Stimulated activated naive CD8-positive, alpha-beta T cell treated with anti-CD3 and anti-CD28 coated beads, Interleukin-15, amount 100 ng/mL, for 72 hours (primary cell): ENCODE results near the gene AGRN.
A peak's percentile ranks its signal among the peaks of the same experiment; 100 is the strongest.
"Not testable (repeated sequence)": the region's sequence is repeated elsewhere in the genome, so short reads cannot be mapped to it uniquely, and the experiment has no call there.

Experiments
- ATAC-seq: fragments of 150-1000 bp; cut with Tn5 transposase; 2 replicates; pipeline ENCODE4 v1.10.0; 2021; ENCODE audit warnings: mild to moderate bottlenecking, moderate library complexity
- DNase-seq, 2 donors: peaks; one replicate each; pipeline ENCODE4 v3.0.0; 2021 to 2022
- H3K27ac Mint-ChIP-seq, 2 donors: one replicate each; pipeline ENCODE4 v1.8.0; 2022; ENCODE audit warnings: mild to moderate bottlenecking in 2 of 2, mixed read lengths in 2 of 2, moderate library complexity in 2 of 2
- H3K27me3 Mint-ChIP-seq: one replicate; pipeline ENCODE4 v1.8.0; 2022; ENCODE audit warnings: mixed read lengths
- H3K4me1 Mint-ChIP-seq: one replicate; pipeline ENCODE4 v1.8.0; 2022; ENCODE audit warnings: mild to moderate bottlenecking, mixed read lengths
- H3K4me3 Mint-ChIP-seq, 2 donors: one replicate each; pipeline ENCODE4 v1.8.0; 2022; ENCODE audit warnings: mild to moderate bottlenecking in 2 of 2, mixed read lengths in 2 of 2, moderate library complexity in 1 of 2
- H3K9me3 Mint-ChIP-seq, 2 donors: one replicate each; pipeline ENCODE4 v1.8.0; 2022; ENCODE audit warnings: mixed read lengths in 2 of 2

The AGRN gene

DNA sequence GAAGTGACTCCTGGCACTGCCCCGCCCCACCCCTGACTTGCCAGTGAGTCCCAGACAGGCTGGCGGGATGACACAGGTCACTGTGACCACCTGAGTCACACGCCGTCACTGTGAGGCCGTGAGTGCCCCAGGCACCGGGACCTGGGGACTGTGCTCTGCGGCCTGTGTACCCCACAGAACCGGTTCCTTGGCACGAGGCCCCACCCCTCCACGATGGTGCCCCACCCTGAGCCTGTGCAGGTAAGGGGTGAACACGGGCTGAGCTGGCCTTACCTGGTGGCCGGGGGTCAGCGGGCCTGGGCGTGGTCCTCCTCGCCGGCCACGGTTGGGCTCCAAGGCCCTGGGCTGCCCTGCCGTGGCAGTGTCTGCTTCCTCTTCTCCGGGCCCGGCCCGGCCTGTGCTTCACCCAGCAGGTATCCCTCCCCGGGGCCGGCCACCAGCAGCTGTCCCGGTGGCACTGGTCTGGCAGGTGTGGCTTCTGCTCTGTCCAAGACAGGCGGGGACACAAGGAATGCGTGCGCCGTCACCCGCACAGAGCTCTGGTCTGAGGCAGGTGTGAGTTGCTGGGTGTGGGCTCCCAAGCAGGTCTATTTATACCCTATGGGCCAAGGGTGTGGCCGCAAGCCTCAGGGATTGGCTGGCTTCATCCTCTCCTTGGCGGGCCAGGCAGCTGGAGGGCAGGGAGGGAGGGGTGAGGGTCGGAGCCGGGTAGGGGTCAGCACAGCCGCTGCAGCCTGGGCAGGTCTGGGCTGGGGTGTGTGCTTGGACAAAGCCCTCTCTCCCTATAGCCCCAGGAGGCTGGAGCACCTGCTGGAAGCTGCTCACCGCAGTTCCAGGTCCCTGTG, 54.0 kb downstream of the AGRN start, which contains the start of gene RNF223:
RNF223 (minus strand) TSS at position 564 of the 845 bp plus-strand sequence. CDS start 1,740 bp downstream, outside the sequence.
- H3K27ac Mint-ChIP-seq, result peak within 1 kb of the TSS in 1 of 2 donors; percentile 64
- H3K9me3 Mint-ChIP-seq, result no peaks in the 10 kb centered on the region
- DNase-seq, result no peak
- peaks cover 33% of the 10 kb centered on the region for H3K27me3 Mint-ChIP-seq
- peak within 1 kb of the TSS in 1 of 2 donors; percentile 7 for H3K4me3 Mint-ChIP-seq
- no peak for ATAC-seq
- H3K4me1 Mint-ChIP-seq, result peaks cover 10% of the 10 kb centered on the region

GRCh38 chr1:1074631-1075147, 54.8 kb downstream of the AGRN start:
- no peak for DNase-seq
- Mint-ChIP-seq H3K4me3 (peak overlapping the region in 1 of 2 donors; percentile 7), H3K27me3 (peaks cover 32% of the 10 kb centered on the region), H3K9me3 (no peaks in the 10 kb centered on the region), H3K4me1 (peaks cover 16% of the 10 kb centered on the region), H3K27ac (peak overlapping the region in 1 of 2 donors; percentile 64)
- no peak for ATAC-seq

DNA sequence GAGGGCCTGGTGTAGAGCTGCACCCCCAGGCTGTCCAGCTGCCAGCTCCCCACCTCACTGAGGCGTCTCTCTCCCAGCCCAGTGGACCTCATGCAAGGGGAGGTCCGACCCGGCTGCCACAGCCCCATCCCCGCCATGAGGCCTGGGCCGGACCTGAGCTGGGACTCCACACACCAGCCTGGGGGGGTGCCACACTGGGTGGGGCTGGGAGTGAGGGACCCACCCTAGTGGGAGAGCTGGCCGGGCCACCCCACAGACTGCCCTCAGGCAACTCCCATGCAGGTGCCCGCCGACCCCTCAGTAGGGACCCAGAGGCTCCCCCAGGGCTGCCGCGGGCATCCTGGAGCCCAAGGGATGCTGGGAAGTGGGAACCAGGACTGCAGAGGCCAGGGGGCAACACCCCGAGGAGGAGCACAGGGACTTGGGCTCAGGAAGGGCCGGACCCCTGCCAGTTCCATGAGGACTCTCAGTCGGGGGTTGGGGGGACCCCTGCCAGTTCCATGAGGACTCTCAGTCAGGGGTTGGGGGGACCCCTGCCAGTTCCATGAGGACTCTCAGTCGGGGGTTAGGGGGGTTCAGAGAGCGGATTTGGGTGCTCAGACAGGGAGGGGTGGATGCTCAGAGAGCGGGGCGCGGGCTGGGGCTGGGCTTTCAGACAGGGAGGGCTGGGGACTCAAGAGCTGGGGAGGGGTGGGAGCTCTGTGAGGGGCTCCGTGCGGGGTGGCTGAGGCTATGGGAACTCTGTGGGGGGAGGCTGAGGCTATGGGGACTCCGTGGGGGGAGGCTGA, 55.4 kb downstream of the AGRN start:
- DNase-seq (no peak), ATAC-seq (no peak)
- Mint-ChIP-seq H3K4me1 (peaks cover 16% of the 10 kb centered on the region), H3K9me3 (no peaks in the 10 kb centered on the region), H3K4me3 (no peak overlapping the region), H3K27me3 (peaks cover 26% of the 10 kb centered on the region), H3K27ac (no peak overlapping the region)

DNA sequence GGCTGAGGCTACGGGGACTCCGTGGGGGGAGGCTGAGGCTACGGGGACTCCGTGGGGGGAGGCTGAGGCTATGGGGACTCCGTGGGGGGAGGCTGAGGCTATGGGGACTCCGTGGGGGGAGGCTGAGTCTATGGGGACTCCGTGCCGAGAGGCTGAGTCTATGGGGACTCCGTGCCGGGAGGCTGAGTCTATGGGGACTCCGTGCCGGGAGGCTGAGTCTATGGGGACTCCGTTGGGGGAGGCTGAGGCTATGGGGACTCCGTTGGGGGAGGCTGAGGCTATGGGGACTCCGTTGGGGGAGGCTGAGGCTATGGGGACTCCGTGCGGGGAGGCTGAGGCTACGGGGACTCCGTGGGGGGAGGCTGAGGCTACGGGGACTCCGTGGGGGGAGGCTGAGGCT, 57.5 kb downstream of the AGRN start:
- not testable (repeated sequence) for H3K4me3 Mint-ChIP-seq
- peaks cover 13% of the 10 kb centered on the region for H3K4me1 Mint-ChIP-seq

DNA sequence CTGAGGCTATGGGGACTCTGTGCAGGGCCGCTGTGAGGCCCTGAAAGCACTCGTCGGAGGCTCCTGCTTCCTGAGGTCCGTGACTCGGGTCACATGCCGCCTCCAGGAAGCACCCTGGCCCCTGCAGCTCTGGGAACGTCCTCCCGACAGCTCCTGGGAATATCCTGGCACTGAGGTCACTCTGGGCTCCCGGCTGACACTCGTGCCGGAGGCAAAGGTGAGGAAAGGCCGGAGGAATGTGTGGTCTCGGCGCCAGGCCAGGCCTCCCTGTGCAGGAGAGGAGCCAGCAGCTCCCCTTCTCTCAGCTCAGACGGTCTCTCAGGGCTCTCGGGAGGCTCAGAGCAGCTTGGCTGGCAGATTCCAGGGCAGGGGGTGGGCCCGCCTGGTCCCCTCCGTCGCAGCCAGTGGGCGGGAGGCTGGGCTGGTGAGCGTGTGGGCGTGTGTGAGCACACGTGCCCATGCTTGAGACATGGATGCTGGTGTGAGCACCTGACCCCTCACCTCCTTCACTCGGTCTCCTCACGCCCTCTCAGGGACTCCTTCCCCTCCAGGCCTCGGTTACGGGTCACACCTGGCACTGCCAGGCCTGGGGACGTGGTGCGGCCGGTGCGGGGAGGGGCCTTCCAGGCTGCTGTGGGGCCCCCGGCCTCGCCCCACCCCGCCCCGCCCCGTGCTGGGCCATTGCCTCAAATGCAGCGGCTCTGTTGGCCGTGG, 59.6 kb downstream of the AGRN start:
- DNase-seq (peak; percentile 57), ATAC-seq (peak; percentile 70)
- Mint-ChIP-seq H3K27me3 (peaks cover 11% of the 10 kb centered on the region), H3K4me1 (peaks cover 13% of the 10 kb centered on the region), H3K27ac (peak overlapping the region in 1 of 2 donors; percentile 63), H3K4me3 (peak overlapping the region; percentile 51 to 76), H3K9me3 (no peaks in the 10 kb centered on the region)

More for the DNA sequence above, 57.5 kb downstream of the AGRN start:
- not testable (repeated sequence) for H3K27ac Mint-ChIP-seq, DNase-seq, ATAC-seq, H3K9me3 Mint-ChIP-seq
- peaks cover 24% of the 10 kb centered on the region for H3K27me3 Mint-ChIP-seq

DNA sequence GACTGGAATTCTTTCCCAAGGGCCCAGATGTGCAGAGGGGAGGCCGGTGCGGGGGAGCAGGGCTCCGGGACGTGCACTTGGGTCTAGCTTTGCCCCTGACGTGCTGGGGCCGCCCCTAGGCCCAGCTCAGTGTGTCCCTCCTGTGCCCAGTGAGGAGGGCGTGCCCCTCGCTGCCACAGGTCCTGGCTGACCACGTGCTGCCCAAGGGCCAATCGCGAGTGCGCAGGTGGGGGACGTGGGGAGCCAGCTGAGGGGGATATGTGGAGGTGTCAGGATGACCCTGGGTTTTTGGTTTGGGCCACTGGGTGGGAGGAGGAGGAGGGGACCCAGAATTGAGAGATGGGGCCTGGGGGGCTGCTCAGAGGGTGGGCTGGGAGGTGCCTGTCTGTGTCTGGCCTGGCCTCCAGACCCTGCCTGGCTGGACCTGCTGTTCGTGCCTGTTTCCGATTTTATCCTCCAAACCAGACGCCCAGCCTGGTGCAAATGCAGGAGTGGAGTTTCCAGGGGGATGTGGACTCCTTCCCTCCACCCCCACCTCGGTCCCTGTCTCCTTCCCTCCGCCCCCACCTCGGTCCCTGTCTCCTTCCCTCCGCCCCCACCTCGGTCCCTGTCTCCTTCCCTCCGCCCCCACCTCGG, 60.3 kb downstream of the AGRN start:
- peak overlapping the region in 1 of 2 donors; percentile 71 for H3K27ac Mint-ChIP-seq
- no peak overlapping the region for H3K4me3 Mint-ChIP-seq
- peaks cover 13% of the 10 kb centered on the region for H3K4me1 Mint-ChIP-seq
- peaks cover 4% of the 10 kb centered on the region for H3K27me3 Mint-ChIP-seq
- peak in 1 of 2 donors; percentile 26 for DNase-seq
- H3K9me3 Mint-ChIP-seq, result no peaks in the 10 kb centered on the region
- peak; percentile 69 for ATAC-seq

DNA sequence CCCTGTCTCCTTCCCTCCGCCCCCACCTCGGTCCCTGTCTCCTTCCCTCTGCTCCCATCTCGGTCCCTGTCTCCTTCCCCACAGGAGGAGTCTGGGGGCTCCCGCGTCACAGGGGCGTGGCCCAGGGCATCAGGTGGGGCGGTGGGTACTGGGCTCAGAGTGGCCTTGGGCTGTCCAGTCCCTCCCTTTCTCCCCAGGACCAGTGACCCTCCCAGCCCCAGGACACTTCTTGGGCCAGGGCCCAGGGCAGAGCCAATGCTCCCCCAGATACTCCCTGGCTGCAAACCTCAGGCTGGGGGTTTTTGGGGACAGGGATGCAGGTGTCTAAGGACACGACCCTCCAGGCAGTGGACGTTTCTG, 61.0 kb downstream of the AGRN start:
- no peak for ATAC-seq

DNA sequence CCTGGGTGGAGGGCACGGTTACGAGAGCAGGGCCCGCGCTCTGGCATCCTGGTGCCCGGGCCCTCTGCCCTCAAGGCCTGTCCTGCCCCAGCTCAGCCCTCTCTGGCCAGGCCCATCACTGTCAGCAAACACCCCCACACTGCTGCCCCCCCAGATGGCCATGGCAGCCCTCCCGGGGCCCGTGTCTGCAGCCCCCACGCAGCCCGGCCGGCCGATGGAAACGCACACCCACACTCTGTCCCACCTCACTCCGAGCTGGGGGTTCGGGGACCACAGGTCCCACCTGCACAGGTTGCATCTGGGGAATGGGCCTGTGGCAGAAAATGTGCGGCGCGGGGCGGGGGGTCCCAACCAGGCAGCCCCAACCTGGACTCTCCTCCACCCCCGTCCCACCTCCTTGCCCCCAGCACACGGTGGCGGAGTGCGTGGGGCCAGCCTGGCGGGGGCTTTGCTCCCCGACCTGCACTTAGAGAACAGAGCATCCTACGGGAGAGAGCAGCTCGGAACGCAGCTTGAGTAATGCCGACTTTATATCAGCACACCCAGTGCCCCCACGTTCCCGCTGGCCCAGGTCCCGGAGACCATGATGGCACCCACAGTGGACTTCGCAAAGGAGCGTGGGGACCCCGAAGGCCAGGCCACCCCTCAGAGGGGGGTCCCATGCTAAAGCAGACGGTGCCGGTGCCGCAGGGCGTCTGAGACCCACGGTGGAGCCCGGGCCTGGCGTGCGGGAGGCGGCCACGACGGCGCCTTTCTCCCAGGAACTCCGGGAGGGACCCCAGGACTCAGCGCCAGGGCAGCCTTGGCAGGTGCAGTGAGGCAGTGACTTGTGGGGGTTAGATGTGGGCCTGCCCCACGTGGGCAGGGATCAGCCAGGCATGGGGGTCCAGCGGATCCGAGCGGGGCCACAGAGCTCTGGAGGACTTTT, 61.7 kb downstream of the AGRN start:
- peak overlapping the region in 1 of 2 donors; percentile 71 for H3K27ac Mint-ChIP-seq
- DNase-seq (peak in 1 of 2 donors; percentile 10), ATAC-seq (no peak)
- no peaks in the 10 kb centered on the region for H3K27me3 Mint-ChIP-seq
- H3K9me3 Mint-ChIP-seq, result no peaks in the 10 kb centered on the region
- no peak overlapping the region for H3K4me3 Mint-ChIP-seq
- H3K4me1 Mint-ChIP-seq, result peaks cover 13% of the 10 kb centered on the region

More for the DNA sequence above, 61.0 kb downstream of the AGRN start:
- peaks cover 13% of the 10 kb centered on the region for H3K4me1 Mint-ChIP-seq
- H3K9me3 Mint-ChIP-seq, result no peaks in the 10 kb centered on the region
- no peak overlapping the region for H3K4me3 Mint-ChIP-seq
- H3K27ac Mint-ChIP-seq, result peak overlapping the region in 1 of 2 donors; percentile 92
- DNase-seq, result peak in 1 of 2 donors; percentile 14
- H3K27me3 Mint-ChIP-seq, result no peaks in the 10 kb centered on the region

DNA sequence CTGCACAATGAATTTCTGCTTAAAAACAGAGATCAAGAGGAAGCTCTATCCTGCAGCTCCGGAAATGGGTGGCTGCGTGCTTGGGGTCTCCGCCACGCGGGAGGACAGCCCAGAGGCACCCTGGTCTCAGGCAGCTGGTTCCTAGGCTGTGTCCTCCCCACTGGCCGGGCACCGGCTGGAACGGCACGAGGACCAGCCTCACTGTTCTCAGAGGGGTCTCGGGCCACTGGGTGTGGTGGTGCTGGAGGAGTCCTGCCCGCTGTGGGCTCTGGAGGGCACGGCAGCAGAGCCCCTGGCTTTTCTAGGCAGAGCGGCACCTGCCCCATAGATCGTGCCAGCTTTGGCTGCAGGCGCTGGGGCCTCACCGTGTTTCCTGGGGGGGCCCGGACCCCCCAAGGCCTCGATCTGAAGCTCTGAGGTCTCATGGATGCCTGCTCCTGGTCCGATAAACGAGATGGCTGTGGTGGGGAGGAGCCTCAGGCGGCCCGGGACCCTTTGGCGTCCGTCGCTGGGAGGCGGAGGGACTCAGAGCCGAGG, 62.4 kb downstream of the AGRN start:
- Mint-ChIP-seq H3K4me3 (no peak overlapping the region), H3K27me3 (no peaks in the 10 kb centered on the region), H3K9me3 (no peaks in the 10 kb centered on the region), H3K4me1 (peaks cover 13% of the 10 kb centered on the region), H3K27ac (no peak overlapping the region)
- ATAC-seq, result no peak
- DNase-seq, result peak in 1 of 2 donors; percentile 14

- no peaks in the 10 kb centered on the region for H3K9me3 Mint-ChIP-seq
- ATAC-seq (no peak), DNase-seq (peak in 1 of 2 donors; percentile 15)
- no peak overlapping the region for H3K4me3 Mint-ChIP-seq
- peak overlapping the region in 1 of 2 donors; percentile 16 for H3K27ac Mint-ChIP-seq
- peaks cover 13% of the 10 kb centered on the region for H3K4me1 Mint-ChIP-seq
- H3K27me3 Mint-ChIP-seq, result no peaks in the 10 kb centered on the region
These were observed 63.0 kb downstream of the AGRN start for GRCh38 chr1:1082776-1083415.

DNA sequence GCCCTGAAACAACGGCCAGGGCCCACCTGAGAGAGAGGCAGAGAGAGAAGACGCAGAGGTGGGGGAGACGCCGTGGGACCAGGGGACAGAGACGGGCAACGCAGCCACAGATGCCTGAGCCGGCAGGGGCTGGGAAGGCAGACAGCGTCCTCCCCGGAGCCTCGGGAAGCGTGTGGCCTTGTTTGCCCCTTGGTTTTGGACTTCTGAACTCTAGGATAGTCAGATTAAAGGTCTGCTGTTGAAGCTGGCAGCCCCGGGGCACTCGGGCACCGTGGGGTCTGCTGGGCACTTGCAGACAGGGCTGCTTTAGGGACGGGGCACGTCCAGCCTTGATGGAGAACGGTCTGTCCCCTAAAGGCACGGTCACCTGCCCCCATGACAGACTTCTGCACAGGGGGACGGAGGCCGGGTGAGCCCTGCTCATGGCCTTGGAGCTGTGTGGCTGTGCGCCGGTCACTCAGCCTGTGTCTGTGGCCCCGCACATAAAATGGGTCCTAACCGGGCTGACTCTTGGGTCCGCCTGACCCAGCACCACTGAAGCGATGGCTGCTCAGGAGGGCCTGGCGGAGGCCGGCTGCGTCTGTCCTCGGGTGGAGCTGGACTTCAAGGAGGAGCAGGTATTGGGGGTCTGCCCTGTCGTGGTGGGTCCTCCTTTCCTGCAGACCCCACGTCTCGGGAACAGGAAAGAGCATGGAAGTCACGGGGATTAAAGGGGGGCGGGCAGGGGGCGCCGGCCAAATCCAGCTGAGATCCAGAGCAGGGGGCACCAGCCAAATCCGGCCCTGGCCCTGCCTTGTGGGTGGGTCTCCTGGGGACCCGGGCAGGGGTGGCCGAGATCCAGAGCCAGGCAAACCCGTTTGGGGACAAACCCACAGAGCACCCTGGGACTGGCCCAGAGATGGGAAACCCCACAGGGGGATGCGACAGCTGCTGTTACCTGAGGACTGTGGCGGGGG, 63.8 kb downstream of the AGRN start:
- no peaks in the 10 kb centered on the region for H3K9me3 Mint-ChIP-seq
- no peaks in the 10 kb centered on the region for H3K27me3 Mint-ChIP-seq
- no peak for ATAC-seq

DNA sequence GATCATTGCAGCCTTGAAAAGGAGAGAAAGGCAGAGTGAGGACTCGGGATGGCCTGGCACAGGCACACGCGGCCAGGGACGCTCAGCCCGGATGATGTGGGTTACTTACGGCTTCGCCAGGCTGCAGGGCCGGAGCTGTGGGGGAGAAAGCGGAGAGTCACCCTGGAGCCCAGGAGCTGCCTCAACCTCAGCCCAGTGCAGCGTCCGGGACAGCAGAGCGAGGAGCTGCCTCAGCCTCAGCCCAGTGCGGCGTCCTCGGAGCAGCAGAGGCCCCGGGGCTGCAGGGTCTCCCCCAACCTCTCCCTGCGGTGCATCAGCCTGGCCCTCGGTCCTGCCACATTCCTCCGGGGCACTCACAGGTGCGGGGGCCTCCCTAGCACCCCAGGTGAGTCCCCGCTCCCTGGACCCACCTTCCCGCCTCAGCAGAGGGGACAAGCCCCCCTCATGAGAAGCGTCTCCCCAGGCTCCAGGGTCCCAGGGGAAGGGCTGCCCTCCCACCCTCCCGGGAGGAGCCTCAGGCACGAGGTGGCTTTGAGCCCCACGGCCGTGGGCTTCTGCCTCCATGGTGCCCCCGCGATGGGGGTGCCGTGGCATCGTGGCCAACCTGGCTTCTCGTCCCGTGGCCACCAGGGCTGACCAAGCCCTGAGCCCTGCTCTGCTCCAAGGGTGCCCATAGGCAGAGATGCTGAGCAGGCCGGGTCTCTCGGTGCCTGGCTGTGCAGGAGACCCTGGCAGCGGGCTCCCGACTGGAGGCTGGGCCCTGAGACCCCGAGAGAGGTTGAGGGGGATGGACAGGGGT, 64.7 kb downstream of the AGRN start:
- DNase-seq (peak in 1 of 2 donors; percentile 13), ATAC-seq (no peak)
- Mint-ChIP-seq H3K9me3 (no peaks in the 10 kb centered on the region), H3K4me3 (no peak overlapping the region), H3K27me3 (no peaks in the 10 kb centered on the region), H3K27ac (peak overlapping the region in 1 of 2 donors; percentile 59), H3K4me1 (peaks cover 14% of the 10 kb centered on the region)

More for the DNA sequence above, 63.8 kb downstream of the AGRN start:
- H3K4me1 Mint-ChIP-seq, result peaks cover 18% of the 10 kb centered on the region
- H3K4me3 Mint-ChIP-seq, result no peak overlapping the region
- H3K27ac Mint-ChIP-seq, result peak overlapping the region in 1 of 2 donors; percentile 98
- DNase-seq, result peak in 1 of 2 donors; percentile 15
